GM23248 (cell line): Measurements from ENCODE around the gene TMEM131L. TPM values are rescaled to one million over a fixed set of nuclear protein-coding genes. Genes with fewer than 3 reads are reported as not detected.

Experiments used
- DNase-seq: peaks from one replicate; pipeline ENCODE4 v3.0.0-alpha.2; 2015
- H2AFZ ChIP-seq: fragments of 200-600 bp; sonication (generic); 2 replicates; pipeline ENCODE4 v1.6.1; 2016; ENCODE audit warnings: antibody characterized with exemption
- H3F3A ChIP-seq: fragments of 200-600 bp; sonication (generic); 2 replicates; pipeline ENCODE4 v1.6.1; 2016; ENCODE audit warnings: mild to moderate bottlenecking, antibody characterized with exemption, mixed run types; ENCODE audit not compliant: insufficient read depth
- H3K27ac ChIP-seq: fragments of 200-600 bp; sonication (generic); 2 replicates; pipeline ENCODE4 v1.5.1; 2016; ENCODE audit warnings: mild to moderate bottlenecking
- H3K27me3 ChIP-seq: fragments of 200-600 bp; sonication (generic); replicated peaks from 2 replicates; pipeline ENCODE4 v1.6.1; 2016; ENCODE audit warnings: mild to moderate bottlenecking; ENCODE audit not compliant: insufficient read depth
- H3K36me3 ChIP-seq: fragments of 200-600 bp; sonication (generic); 2 replicates; pipeline ENCODE4 v1.6.1; 2016; ENCODE audit warnings: low read depth, mild to moderate bottlenecking
- H3K4me1 ChIP-seq: fragments of 200-600 bp; sonication (generic); 2 replicates; pipeline ENCODE4 v1.6.1; 2016; ENCODE audit warnings: mild to moderate bottlenecking; ENCODE audit not compliant: insufficient read depth
- H3K4me2 ChIP-seq: fragments of 200-600 bp; sonication (generic); one replicate; pipeline ENCODE4 v1.6.1; 2016; ENCODE audit warnings: mild to moderate bottlenecking; ENCODE audit not compliant: unreplicated experiment
- H3K4me3 ChIP-seq: fragments of 200-600 bp; sonication (generic); 2 replicates; pipeline ENCODE4 v1.5.1; 2016; ENCODE audit warnings: mild to moderate bottlenecking
- H3K79me2 ChIP-seq: fragments of 200-600 bp; sonication (generic); 2 replicates; pipeline ENCODE4 v1.6.1; 2016; ENCODE audit warnings: mild to moderate bottlenecking; ENCODE audit not compliant: insufficient read depth
- H3K9ac ChIP-seq: fragments of 200-600 bp; sonication (generic); 2 replicates; pipeline ENCODE4 v1.6.1; 2016; ENCODE audit warnings: mild to moderate bottlenecking
- H3K9me2 ChIP-seq: fragments of 200-600 bp; sonication (generic); 2 replicates; pipeline ENCODE4 v1.6.1; 2016; ENCODE audit warnings: mixed run types, mild to moderate bottlenecking, moderate library complexity; ENCODE audit not compliant: insufficient read depth
- H3K9me3 ChIP-seq: fragments of 200-600 bp; sonication (generic); one replicate; pipeline ENCODE4 v1.6.1; 2017; ENCODE audit warnings: low read depth
- H4K20me1 ChIP-seq: fragments of 200-600 bp; sonication (generic); 2 replicates; pipeline ENCODE4 v1.6.0; 2016; ENCODE audit not compliant: insufficient read depth
- EZH2 ChIP-seq: fragments of 200-600 bp; sonication (generic); IDR thresholded peaks from 2 replicates; pipeline ENCODE4 v1.6.1; 2018; ENCODE audit warnings: antibody characterized with exemption, mild to moderate bottlenecking; ENCODE audit not compliant: insufficient read depth, poor library complexity, severe bottlenecking
- EZH2phosphoT487 ChIP-seq: fragments of 200-600 bp; sonication (generic); IDR thresholded peaks from 2 replicates; pipeline ENCODE4 v1.6.1; 2018; ENCODE audit warnings: antibody characterized with exemption, moderate library complexity, mild to moderate bottlenecking, low read depth; ENCODE audit not compliant: insufficient read depth
- WGBS, 2 experiments: methylation state at CpG; one replicate each; pipeline ENCODE4 v1.1.6; 2015 to 2017; ENCODE audit warnings: low lambda C conversion rate in 2 of 2, low coverage in 1 of 2; ENCODE audit errors: missing lambda C conversion rate in 2 of 2; 5-methylcytosine and 5-hydroxymethylcytosine counted together
- in situ Hi-C: fragments of 300-500 bp; cut with MboI; formaldehyde crosslinking; loops from 2 replicates; pipeline ENCODE4 v1.15.0; 2020
- polyA plus RNA-seq: library from polyadenylated mRNA; unstranded; fragments of >200 nt; fragmentation: Nextera tagmentation; extraction: Ambion mirVana; gene quantifications from 2 replicates; pipeline ENCODE4 v1.2.1, GENCODE V29; 2016
- total RNA-seq: library from RNA; depleted of rRNA; stranded (reverse); fragments of >200 nt; shearing (Covaris generic); gene quantifications from 2 replicates; pipeline ENCODE4 v1.2.3, GENCODE V29; 2014

Gene TMEM131L
- total and polyA plus RNA-seq, 2 experiments from 2014 or later = 8.7 to 11.1 TPM

DNA sequence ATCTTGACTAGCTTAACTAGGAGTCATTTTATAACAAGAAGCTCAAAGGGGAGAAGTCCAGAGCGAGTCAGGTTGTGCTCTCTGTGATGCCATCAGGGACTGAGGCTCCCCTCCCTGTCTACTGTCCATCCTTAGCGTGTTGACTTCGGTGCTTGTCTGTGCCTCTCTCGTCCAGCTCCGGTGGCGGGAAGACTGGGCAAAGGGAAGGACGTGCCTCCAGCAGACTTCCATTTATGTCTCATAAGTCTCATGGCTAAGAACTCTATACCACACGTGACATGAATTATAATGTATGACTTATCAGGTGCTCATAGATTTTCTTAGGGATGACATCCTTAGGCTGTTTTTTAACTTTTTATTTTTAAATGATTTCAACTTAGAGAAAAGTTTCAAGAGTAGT, 125.3 kb downstream of the TMEM131L start:
- no peaks in the 10 kb centered on the region for H3K9me3 ChIP-seq
- no peaks in the 10 kb centered on the region for H3K9me2 ChIP-seq
- 69 to 79% methylated on average over 8 of the region's 8 CpGs for WGBS, 2 experiments
- H3K79me2 ChIP-seq = no peaks in the 10 kb centered on the region
- H3K27me3 ChIP-seq = no peaks in the 10 kb centered on the region
- DNase-seq = peak; percentile 17
- H2AFZ ChIP-seq = no peak overlapping the region
- H3K27ac ChIP-seq = no peak overlapping the region
- H4K20me1 ChIP-seq = no peaks in the 10 kb centered on the region
- no peak overlapping the region for H3K4me3 ChIP-seq
- no peak overlapping the region for H3K9ac ChIP-seq
- no peaks in the 10 kb centered on the region for H3K4me1 ChIP-seq
- in situ Hi-C loops = no loop called here
- peaks cover 5% of the 10 kb centered on the region; the same call in 1 of the 2 replicates for H3K36me3 ChIP-seq
- no peak for TF ChIP-seq EZH2phosphoT487
- TF ChIP-seq EZH2 = no peak
- H3F3A ChIP-seq = no peaks in the 10 kb centered on the region
- no peak overlapping the region for H3K4me2 ChIP-seq

DNA sequence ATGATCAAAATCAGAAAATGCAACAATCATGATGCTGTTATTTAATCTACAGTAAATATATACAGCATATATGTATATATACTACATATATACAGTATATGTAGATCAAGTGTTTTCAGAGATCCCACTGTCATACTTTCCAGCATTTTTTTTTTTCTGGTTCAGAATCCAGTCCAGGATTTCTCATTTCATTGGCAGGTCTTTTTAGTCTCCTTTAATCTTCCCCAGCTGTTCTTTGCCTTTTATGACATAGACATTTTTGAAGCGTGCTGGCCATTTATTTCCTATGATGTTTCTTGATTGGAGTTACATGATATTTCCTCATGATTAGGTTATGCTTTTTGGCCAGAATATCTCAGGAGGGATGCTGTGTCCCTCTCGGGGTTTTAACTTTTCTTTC, 125.9 kb downstream of the TMEM131L start:
- Histone ChIP-seq H3K4me3 (no peak overlapping the region), H3K9me3 (no peaks in the 10 kb centered on the region), H3K9me2 (no peaks in the 10 kb centered on the region), H3F3A (no peaks in the 10 kb centered on the region), H3K27ac (no peak overlapping the region), H3K27me3 (no peaks in the 10 kb centered on the region), H3K4me1 (no peaks in the 10 kb centered on the region), H3K36me3 (peaks cover 5% of the 10 kb centered on the region; the same call in 1 of the 2 replicates), H3K79me2 (no peaks in the 10 kb centered on the region), H4K20me1 (no peaks in the 10 kb centered on the region), H2AFZ (no peak overlapping the region), H3K4me2 (no peak overlapping the region), H3K9ac (no peak overlapping the region)
- no peak for TF ChIP-seq EZH2
- TF ChIP-seq EZH2phosphoT487 = no peak
- 64 to 66% methylated on average over 2 of the region's 2 CpGs for WGBS, 2 experiments
- in situ Hi-C loops = no loop called here
- DNase-seq = no peak

GRCh38 chr4:153593161-153593560, 127.0 kb downstream of the TMEM131L start:
- no peaks in the 10 kb centered on the region for H3K4me1 ChIP-seq
- no peak overlapping the region for H3K4me2 ChIP-seq
- no peaks in the 10 kb centered on the region for H3K27me3 ChIP-seq
- no peak overlapping the region for H3K9ac ChIP-seq
- no peak overlapping the region for H2AFZ ChIP-seq
- H3K79me2 ChIP-seq = no peaks in the 10 kb centered on the region
- 85 to 90% methylated on average over 5 of the region's 5 CpGs for WGBS, 2 experiments
- H3K27ac ChIP-seq = no peak overlapping the region
- no peaks in the 10 kb centered on the region for H3F3A ChIP-seq
- no peaks in the 10 kb centered on the region for H3K9me2 ChIP-seq
- no peaks in the 10 kb centered on the region for H4K20me1 ChIP-seq
- peaks cover 5% of the 10 kb centered on the region; the same call in 1 of the 2 replicates for H3K36me3 ChIP-seq
- TF ChIP-seq EZH2phosphoT487 (no peak), EZH2 (no peak)
- no peaks in the 10 kb centered on the region for H3K9me3 ChIP-seq
- in situ Hi-C loops = no loop called here
- DNase-seq = no peak
- H3K4me3 ChIP-seq = no peak overlapping the region

DNA sequence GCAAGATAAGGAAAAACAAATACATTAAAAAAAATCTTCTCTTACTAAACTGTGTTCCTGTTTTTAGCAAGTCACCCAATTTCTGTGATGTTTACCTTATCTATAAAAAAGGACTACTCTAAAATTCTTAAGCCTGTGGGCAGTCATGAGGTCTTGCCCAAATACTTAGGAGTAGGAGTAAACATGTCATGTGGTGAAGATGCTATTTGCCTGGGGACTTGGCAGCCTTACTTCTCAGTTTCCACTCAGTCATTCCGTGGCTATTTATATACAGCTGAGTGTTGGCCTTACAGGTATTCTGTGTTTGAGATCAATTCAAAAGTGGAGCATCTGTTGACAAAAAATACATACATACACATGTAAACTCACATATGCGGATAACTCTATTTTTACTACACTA, 128.1 kb downstream of the TMEM131L start:
- 71 to 73% methylated on average over 2 of the region's 2 CpGs for WGBS, 2 experiments
- Histone ChIP-seq H2AFZ (no peak overlapping the region), H3K27ac (no peak overlapping the region), H3K4me2 (no peak overlapping the region), H3K4me1 (no peaks in the 10 kb centered on the region), H3F3A (no peaks in the 10 kb centered on the region), H4K20me1 (no peaks in the 10 kb centered on the region), H3K79me2 (no peaks in the 10 kb centered on the region), H3K9ac (no peak overlapping the region), H3K27me3 (no peaks in the 10 kb centered on the region), H3K4me3 (no peak overlapping the region), H3K9me2 (no peaks in the 10 kb centered on the region), H3K9me3 (no peaks in the 10 kb centered on the region), H3K36me3 (peaks cover 2% of the 10 kb centered on the region; the same call in 1 of the 2 replicates)
- peak; percentile 33 for DNase-seq
- in situ Hi-C loops = no loop called here
- TF ChIP-seq EZH2phosphoT487 (no peak), EZH2 (no peak)
